ENCODE data around the gene FAM120A.

The FAM120A gene

DNA sequence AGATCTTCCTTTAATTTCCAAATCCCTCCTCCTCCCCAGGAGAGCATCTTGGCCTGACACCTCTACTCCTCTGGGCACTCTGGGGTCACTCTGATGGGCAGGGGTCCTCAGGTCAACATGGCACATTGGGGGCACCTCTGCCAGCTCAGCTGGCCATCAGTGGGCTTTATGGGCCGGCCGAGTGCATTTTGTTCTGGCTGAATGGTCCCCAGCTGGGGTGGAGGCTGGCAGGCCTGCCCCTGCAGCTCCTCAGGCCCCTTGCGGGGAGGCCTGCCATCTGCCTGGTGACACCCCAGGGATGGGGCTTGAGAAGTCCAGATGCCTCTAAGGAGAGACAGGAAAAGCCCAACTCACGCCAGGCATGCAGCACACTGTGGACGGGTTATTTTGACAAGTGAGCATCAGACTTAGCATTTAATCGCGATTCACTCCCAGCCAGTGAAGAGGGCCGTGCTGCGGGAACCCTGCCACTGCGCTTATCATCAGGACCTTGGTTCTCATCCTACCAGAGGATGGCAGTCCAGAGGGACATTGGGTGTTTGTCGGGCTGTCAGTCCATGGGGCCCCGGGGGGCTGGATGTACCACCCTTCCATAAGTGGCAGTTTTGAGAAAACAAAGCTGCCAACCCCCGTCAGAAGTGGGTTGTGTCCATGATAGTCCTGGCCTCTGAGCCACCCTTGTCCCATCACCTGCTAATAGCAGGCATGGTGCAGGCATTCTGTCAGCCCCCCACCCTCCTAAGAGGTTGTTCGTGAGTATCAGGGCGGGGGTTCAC is 146.6 kb downstream of the FAM120A start:
- no peak for DNase-seq (ENCODE audit: low read depth)
- TF ChIP-seq, protein P1, sequence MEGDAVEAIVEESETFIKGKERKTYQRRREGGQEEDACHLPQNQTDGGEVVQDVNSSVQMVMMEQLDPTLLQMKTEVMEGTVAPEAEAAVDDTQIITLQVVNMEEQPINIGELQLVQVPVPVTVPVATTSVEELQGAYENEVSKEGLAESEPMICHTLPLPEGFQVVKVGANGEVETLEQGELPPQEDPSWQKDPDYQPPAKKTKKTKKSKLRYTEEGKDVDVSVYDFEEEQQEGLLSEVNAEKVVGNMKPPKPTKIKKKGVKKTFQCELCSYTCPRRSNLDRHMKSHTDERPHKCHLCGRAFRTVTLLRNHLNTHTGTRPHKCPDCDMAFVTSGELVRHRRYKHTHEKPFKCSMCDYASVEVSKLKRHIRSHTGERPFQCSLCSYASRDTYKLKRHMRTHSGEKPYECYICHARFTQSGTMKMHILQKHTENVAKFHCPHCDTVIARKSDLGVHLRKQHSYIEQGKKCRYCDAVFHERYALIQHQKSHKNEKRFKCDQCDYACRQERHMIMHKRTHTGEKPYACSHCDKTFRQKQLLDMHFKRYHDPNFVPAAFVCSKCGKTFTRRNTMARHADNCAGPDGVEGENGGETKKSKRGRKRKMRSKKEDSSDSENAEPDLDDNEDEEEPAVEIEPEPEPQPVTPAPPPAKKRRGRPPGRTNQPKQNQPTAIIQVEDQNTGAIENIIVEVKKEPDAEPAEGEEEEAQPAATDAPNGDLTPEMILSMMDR (conservative IDR thresholded peaks at IDR 0.05; ENCODE audit: low read length) = no peak
- no peak overlapping the region for H3K4me3 ChIP-seq (ENCODE audit: low read length)

DNA sequence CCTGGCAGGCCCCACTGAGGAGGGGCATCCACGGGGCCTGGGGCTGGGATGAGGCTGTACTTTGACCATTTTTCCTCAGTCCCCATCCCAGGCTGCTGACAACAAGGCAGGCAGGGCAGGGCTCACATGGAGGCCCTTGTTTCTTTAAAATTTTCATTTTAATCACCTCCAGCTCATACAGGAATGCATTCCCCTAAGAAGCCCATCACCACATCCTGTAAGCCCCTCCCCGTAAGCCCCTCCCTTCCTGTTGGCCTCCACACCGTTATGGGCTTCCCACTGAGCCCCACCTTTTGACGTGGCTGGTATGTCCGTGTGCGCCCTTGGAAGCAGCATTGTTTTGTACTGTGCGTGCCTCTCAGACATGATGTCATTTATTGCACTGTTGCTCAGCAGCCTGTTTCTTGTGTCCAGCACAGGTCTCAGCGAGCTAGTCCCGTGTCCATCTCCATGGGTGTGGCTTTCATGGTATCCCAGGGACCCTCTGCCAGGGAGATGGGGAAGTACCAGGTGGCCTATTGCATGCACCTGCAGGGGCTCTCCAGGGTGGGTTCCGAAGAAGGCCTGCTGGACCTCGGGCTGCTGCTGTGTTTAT is 147.3 kb downstream of the FAM120A start:
- DNase-seq (ENCODE audit: low read depth) = peak; percentile 64
- TF ChIP-seq, protein P1 (conservative IDR thresholded peaks at IDR 0.05; ENCODE audit: low read length) = no peak
- no peak overlapping the region for H3K4me3 ChIP-seq (ENCODE audit: low read length)

DNA sequence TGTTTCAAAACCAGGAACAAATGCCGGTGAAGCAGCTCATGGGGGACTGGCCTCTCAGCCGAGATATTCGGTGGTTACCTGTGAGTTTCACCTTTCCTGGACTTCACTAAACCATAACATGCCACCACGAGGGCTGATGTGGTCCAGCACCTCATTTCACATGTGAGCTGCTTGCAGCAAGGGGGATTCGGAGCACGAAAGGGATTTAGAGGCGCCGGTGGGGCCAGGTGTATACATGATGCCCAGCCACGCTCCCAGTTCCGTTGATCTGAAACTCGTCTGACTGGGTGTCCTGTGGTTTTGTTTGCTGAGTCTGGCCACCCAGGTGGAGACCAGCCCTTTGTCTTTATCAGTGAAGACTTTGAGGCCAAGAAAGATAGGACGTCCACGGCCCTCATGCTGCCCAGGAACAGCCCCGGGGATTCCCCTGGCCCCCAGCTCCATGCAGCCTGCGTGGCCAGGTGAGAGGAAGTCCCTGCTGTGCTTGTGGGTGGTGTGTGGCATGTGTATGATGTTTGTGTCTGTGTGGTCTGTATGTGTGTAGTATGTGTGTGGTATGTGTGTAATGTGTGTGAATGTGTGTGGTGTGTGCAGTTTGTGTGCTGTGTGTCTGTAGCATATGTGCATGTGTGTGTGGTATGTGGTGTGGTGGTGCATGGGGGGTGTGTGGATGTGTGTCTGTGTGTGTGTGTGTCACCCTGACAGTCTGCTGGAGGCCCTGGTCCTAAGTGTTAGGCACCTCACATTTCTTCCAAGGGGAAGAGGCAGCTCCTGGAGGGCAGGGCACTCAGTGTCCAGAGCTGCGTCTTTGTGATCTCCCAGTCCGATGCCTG is 148.3 kb downstream of the FAM120A start:
- no peak overlapping the region for H3K4me3 ChIP-seq (ENCODE audit: low read length)
- DNase-seq (ENCODE audit: low read depth) = no peak
- TF ChIP-seq, protein P1 (conservative IDR thresholded peaks at IDR 0.05; ENCODE audit: low read length) = no peak

DNA sequence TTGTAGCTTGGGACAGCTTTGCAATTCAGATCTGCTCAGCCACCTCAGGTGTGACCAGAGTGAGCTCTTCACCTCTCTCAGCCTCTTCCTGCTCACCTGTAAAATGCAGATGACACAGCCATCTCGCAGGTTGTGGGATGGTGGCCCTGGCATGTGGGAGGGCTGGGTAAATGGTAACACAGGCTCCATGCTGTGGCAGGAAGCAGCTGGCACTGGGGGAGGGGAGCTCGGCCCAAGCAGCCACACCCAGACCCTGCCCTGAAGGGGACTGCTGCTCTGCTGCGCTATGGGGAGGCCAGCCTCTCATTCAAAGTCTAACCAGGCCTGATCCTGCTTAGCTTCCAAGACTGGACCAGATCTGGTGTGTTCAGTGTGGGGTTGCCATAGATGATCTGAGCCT is 149.0 kb downstream of the FAM120A start:
- TF ChIP-seq, protein P1 (conservative IDR thresholded peaks at IDR 0.05; ENCODE audit: low read length) = no peak
- no peak for DNase-seq (ENCODE audit: low read depth)
- H3K4me3 ChIP-seq (ENCODE audit: low read length) = no peak overlapping the region

DNA sequence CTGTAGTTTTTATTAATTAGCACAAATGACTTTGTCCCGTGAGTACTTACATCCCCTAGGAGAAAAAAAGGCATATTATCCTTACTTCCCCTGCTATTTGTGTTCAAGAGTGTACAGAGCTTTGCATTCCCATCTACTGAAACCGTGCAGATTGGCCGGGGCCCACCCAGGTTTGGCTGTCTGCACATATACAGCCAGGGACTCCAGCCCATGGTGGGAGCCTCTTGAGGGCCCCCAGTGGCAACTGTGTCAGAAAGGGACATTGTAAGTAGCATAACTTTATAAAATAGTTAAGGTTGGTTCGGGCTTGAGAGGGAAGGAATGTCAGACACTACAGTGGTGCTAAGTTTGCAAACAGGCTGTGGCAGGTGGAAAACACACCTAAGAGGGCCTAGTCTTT is 149.6 kb downstream of the FAM120A start:
- DNase-seq (ENCODE audit: low read depth) = no peak
- TF ChIP-seq, protein P1 (conservative IDR thresholded peaks at IDR 0.05; ENCODE audit: low read length) = no peak
- H3K4me3 ChIP-seq (ENCODE audit: low read length) = no peak overlapping the region

DNA sequence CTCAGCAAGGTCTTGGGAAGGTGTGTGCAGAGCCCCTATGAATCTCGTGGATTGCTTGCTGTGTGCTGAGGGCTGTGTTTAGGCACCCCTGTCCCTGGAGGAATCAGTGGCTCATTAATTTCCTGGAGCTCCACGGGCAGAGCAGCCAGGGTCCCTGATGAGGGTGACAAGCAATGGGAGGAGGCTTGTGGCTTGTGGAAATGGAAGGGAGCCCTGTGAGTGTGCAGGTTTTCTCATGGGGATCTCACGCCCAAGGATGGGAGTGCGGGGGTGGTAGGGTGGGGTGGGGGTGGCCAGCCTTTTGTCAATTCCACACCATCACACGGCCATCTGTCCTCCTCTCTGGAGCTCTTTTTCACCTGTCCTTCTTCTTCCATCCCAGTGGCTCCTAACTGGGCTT is 150.2 kb downstream of the FAM120A start:
- no peak overlapping the region for H3K4me3 ChIP-seq (ENCODE audit: low read length)
- no peak for DNase-seq (ENCODE audit: low read depth)
- TF ChIP-seq, protein P1 (conservative IDR thresholded peaks at IDR 0.05; ENCODE audit: low read length) = no peak
